DOHH2 (cell line): ENCODE results near the gene ARTN.

Source experiments
- EZH2phosphoT487 ChIP-seq: fragments of 200-600 bp; sonication (generic); IDR thresholded peaks from 2 replicates; pipeline ENCODE4 v1.6.1; 2017; ENCODE audit warnings: borderline replicate concordance, mild to moderate bottlenecking, antibody characterized with exemption, low read length, moderate library complexity, mixed read lengths
- TF ChIP-seq, protein P1 (sequence below): fragments of 200-600 bp; sonication (generic); IDR thresholded peaks from one replicate; pipeline ENCODE4 v1.5.1; 2014; ENCODE audit warnings: antibody characterized with exemption, mild to moderate bottlenecking, low read depth, low read length; ENCODE audit not compliant: poor library complexity, severe bottlenecking

DNA sequence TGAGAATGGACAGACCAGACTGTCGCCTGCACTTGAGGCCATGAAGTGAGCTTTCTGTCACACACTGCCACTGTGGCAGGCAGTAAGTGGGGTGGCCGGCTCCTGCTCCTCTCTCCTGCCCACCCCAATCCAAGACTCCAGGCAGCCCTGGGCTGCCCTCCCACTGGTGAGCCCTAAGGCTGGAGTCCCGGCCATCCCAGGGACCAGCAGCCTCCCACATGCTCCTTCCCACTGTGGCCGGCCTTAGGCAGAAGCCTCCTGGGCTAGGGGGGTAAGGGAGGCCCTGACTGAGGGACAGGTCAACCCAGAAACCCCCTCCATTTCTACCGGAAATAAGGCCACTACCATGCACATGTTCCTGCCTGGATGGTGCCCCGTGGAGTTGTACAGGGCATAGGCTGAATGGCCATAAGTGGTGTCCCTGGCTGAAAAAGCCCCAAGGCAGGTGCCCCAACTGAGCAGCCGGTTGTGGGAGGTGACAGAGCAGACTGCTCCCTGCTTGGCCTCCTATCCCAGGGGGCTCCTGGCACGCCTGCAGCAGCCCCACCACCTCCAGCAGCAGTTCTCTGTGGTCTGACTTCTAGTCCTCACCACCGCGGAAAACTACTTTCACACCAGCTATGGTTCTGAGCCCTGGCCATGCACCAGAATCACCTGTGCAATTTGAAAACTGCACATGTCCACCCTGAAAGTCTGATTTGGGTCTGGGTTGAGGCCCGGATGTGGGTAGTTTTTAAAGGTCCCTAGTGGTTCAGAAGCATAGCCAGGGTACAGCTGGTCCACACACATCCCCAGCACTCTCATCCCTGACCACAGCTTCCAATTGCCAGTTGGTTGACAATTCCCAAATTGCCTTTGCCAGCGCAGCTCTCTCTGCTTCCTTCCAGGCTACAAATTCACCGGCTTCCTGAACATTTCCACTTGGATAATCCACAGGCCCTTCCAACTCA, 1.6 kb upstream of the ARTN start:
- no peak for TF ChIP-seq EZH2phosphoT487
- TF ChIP-seq, protein P1, sequence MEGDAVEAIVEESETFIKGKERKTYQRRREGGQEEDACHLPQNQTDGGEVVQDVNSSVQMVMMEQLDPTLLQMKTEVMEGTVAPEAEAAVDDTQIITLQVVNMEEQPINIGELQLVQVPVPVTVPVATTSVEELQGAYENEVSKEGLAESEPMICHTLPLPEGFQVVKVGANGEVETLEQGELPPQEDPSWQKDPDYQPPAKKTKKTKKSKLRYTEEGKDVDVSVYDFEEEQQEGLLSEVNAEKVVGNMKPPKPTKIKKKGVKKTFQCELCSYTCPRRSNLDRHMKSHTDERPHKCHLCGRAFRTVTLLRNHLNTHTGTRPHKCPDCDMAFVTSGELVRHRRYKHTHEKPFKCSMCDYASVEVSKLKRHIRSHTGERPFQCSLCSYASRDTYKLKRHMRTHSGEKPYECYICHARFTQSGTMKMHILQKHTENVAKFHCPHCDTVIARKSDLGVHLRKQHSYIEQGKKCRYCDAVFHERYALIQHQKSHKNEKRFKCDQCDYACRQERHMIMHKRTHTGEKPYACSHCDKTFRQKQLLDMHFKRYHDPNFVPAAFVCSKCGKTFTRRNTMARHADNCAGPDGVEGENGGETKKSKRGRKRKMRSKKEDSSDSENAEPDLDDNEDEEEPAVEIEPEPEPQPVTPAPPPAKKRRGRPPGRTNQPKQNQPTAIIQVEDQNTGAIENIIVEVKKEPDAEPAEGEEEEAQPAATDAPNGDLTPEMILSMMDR, result no peak
